GM19099 (cell line): ENCODE measurements around the gene PFKFB4.

Source experiments
- POLR2A ChIP-seq: IDR thresholded peaks from 3 replicates; pipeline ENCODE4 v1.6.1; 2011; ENCODE audit warnings: low read depth; ENCODE audit not compliant: insufficient read length; ENCODE audit errors: extremely low read depth

PFKFB4 gene

DNA sequence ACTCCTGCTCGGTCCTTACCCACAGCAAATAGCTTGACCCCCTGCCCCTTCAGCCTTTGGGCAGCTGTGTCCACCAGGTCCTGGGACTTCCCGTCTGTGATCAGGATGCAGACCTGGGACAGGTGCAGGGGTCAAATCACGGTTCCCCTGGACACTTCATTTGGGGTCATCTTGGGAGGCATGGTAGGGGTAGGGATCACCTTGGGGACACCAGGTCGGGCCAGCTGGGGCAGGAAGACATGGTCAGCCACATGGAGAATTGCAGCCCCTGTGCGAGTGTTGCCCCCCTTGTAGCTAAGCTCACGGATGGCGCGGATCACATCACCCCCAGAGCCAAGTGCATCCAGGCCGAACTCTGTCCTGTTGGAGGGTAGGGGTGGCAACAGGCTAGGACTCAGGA, 36.7 kb upstream of the PFKFB4 start:
- no peak for TF ChIP-seq POLR2A

DNA sequence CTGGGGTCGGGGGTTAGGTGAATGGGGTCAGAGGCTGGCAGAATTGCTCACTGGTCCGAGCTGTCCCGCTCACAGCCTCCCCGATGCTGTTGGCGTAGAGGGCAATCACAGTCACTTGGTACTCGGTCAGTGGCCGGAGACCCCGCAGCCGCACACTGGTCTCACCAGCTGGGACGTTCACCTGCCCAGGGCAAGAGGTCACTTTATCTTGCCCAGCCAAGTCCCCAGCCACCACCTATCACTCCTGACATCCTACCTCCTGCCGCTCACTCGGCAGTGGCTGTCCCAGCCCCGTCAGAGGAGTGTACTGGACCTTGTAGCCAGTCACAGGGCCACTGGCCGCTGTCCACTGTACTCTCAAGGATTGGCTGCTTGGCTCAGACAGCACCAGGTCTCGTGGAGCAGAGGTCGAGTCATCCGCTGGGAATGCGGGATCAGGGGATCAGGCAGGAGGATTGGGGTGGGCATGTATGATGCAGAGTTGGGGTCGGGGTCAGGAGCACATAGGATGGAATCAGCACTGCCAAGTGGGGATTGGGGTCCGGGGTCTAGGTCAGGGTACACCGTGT, 36.0 kb upstream of the PFKFB4 start:
- TF ChIP-seq POLR2A = no peak

DNA sequence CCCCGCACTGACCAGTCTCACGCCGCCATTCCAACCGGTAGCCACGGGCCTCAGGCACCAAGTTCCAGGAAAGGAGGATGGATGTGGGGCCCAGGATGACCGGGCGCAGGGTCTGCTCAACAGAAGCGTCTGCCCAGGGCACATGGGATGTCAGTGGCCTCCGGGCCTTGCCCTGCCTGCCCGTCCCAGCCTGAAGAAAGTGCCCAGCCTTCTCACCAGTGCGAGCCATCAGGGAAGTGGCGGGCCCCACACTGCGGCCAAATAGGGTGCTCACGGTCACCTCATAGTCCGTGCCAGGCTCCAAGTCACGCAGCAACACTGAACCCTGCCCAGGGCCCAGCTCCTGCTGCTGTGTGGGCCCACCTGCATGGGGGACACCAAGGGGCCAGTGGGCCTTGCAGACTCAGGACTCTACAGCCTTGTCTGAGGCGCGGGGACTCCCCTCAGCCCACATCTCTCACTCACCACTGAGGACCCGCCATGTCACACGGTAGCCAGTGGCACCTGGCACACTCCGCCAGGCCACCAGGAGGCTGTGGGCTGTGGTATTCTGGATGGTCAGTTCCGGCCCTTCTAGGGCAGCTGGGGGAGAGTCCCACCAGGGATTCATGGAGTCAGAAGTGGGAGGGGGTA, 35.4 kb upstream of the PFKFB4 start:
- TF ChIP-seq POLR2A = no peak

DNA sequence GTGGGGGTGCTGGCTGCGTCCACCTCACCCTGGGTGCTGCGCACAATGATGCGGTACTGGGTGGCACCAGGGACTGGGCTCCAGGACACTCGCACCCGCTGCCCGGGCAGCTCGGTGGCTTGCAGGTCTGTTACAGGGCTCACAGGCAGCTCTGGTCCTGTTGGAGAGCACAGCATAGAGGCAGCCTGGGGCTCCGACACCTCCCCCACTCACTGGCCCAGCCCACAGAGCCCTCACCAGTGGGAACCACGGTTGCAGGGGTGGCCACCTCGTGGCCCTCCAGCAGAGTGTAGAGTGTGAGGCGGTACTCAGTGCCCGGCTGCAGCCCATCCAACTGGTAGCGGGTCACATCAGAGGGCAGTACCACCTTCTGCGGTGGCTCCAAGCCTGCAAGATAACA, 34.8 kb upstream of the PFKFB4 start:
- TF ChIP-seq POLR2A = no peak

DNA sequence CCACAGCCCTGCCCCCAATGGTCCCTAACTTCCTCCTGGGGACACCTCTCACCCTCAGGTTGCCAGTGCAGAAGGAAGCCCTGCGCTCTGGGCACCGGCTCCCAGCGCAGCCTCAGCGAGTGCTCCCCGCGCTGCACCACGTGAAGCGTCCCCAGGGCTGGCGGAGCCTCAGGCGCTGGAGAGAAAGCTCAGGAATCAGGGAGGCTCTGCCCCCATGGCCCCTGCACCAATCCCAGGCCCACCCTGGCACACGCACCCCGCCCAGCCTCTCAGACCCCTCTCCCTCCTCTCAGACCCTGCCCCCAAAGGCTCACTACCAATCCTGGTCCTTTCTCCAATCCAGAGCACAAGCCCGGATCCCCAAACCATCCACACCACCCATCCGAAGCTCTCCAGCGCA, 31.6 kb upstream of the PFKFB4 start:
- no peak for TF ChIP-seq POLR2A

DNA sequence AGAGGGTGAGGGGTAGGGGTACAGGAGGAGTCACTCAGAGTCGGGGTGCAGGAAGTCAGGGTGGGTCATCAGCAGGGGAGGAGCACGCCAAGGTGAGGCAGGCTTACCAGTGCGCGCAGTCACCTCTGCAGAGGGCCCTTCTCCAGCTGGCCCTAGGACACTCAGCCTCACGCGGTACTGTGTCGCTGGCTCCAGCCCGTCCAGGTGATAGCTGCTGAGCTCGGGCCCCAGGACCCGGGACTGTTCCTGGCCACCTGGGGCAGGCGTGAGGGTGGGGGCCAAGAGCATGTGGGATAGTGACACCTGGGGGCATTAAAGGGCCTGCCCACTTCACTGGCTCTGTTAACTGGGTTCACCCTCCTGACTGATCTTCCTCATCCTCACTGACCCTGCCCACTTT, 31.1 kb upstream of the PFKFB4 start:
- TF ChIP-seq POLR2A = no peak

DNA sequence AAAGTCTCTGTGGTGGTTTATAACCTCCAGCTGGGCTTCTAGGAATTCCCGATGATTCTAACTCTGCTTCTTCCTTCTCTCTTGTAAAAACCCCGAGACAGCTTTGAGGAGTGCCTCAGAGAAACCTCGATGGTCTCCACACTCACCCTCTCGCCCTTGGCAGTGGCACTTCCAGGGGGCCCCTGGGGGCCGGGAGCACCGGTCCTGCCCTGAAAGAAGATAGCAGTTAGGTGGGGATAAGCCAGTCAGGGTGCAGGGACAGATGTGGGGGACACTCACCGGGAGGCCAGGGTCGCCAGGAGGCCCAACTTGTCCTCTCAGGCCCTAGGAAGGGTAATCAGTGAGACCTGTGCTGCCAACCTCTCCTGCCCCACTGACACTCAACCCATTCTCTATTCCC, 28.8 kb upstream of the PFKFB4 start:
- no peak for TF ChIP-seq POLR2A

DNA sequence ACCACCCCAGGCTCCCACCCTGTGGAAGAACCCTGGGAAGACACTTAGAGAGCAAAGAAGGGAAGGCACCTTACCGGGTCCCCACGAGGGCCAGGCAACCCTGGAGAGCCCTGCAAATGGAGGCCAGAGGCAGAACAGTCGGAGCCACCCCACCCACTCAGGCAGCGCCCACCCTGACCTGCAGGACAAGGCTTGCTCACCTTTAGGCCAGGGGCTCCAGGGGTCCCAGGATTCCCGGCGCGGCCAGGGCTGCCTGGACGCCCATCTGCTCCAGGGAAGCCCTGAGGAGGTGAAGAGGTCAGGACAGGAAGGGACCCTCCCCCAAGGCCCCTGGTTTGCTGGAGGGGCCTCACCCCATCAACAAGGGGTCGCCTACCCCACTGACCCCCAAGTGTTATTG, 28.2 kb upstream of the PFKFB4 start:
- TF ChIP-seq POLR2A = no peak

DNA sequence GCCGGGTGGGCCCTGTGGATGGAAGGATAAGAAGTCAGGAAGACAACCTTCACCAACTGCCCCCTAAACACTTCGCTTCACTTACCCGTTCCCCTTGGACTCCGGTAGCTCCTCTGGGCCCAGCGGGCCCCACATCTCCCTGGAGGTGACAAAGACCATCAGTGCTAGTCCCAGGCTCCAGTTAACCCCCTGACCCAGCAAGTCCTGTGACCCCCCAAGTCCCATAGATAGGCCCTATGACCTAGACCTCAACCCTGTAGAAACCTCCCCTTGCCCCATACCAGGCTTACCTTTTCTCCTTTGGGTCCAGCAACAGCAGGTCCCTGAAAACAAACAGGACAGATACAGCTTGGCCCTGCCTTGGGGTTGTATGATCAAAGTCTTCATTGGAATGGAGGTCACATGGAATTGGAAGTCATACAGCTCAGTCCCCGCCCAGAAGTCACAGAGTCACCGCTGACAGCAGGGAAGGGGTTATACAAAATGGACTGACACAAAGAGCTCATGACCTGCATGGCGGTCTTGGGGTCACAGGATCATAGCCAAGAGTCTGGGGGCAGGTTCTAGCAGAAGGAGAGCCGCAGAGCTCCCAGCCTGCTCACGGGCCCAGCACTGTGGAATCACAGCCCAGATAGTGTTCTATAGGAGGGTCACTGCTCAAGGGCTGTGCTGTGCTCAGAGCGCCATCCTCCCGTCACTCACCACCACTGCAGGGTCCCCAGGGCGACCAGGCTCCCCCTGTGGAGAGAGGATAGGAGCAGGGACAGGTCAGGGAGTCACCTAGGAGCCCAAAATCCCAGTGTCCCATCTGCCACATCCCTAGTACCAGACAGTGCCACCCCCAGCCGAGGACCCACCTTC, 25.2 kb upstream of the PFKFB4 start:
- TF ChIP-seq POLR2A = no peak

DNA sequence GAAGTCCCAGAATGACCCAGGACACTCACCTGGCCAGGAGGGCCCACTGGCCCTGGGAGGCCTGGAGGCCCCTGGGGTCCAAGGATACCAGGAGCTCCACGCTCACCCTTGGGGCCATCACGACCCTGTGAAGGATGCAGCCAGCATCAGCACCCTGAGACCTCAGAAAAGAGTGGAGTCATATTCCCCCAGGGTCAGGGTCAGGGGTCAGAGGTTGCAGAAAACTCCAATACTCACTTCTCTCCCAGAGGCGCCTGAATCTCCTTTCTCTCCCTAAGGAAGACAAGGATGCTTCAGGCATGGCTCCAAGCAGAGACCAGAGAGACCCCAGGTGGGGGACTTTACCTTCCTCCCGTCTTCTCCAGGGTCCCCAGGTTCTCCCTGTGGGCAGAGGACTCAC, 20.0 kb upstream of the PFKFB4 start:
- TF ChIP-seq POLR2A = no peak

DNA sequence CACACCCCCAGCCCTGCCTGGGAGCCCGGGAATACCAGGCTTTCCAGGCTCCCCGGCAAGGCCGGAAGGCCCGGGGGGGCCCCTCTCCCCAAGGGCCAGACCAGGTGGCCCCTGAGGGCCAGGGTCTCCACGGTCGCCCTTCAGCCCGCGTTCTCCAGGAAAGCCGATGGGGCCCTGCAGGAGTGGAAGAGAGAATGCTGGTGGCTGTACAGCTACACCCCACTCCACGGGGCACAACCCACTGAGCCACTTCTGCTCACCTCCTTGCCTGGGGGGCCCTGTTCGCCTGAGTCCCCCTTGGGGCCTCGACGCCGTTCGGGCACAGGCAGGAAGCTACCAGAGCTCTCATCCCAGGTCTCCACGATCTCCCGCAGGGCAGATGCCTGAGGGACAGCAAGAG, 18.8 kb upstream of the PFKFB4 start:
- no peak for TF ChIP-seq POLR2A

DNA sequence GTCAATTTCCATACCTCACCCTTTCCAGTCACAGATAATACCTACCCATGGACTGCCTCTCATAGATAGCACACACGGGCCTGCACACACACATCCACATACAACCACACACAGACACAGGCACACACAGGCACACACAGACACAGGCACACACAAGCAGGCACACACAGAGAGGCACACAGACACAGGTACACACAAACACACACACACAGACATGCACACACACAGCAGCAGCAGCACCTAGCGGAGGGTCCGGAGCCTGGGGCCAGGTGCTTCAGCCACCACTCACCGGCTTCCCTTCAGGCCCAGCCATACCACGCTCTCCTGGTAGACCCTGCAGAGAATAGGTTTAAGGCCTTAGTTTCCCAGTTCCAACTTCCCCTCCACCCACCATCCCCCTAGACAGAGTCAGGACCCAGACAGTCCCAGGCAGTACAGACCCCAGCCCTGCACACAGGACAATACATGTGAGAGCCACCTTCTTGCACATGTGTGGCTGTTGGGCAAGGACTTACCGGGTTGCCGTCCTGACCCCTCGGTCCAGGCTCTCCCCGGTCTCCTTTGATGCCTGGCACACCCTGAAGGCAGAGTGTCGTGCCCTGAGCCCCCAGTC, 17.5 kb upstream of the PFKFB4 start:
- no peak for TF ChIP-seq POLR2A

DNA sequence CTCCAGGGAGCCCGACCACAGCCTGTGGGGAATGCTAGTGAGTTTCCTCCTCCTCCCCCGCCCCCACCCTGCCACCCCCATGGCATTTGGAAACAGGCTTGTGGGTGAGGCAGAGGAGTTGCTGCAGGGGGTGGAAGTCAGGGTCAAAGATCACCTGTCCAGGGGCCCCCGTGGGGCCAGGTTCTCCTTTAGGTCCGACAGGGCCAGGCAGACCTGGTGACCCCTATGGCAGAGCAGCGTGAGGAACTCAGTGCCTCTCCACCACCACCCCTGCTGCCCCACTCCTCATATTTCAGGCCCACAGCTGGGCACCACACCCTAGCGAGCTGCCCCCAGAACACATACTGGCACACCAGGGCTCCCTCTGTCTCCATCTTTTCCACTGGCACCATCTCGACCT, 15.9 kb upstream of the PFKFB4 start:
- no peak for TF ChIP-seq POLR2A

DNA sequence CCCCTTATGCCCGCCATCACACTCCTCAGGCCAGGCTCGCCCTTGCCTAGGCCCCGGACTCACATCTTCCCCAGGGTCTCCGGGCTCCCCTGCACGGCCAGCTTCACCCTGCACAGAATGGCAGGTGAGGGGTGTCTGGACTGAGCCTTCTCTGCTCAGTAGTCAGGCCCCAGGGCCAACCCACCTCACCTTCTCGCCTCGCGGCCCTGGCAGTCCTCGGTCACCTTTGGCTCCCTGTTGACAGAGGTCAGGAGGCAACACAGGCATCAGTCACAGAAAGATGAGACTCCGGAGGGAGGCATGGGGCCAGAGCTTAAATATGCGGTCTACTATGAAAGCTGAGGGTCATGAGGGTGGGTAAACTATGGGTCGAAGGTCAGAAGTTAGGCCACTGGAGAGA, 15.3 kb upstream of the PFKFB4 start:
- no peak for TF ChIP-seq POLR2A

DNA sequence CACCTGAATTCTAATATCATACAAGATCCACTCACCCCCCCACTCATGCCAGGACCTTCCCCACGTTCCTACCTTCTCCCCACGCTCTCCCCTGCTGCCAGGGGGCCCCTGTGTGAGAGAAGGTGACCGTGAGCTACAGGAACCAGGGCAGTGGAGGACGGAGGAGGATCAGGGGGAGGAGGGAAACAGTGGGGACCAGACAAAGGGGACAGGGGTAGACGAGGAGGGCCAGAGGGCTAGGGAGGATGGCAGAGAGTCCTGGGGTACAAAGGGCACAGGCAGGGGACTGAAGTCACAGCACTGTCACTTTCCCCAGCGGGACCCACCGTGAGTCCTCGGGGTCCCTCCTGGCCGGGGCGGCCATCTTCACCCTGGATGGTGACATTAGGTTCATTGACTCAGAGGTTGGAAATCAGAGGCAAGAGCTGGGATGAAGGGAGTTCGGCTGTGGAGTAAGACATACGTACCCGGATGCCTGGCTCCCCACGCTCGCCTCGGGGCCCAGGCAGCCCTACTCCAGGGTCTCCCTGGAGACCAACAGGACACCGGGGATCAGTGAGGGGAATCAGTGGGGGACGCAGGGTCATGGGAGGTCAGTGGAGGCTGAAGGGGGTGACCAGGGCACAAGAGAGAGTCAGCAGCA, 13.3 kb upstream of the PFKFB4 start:
- TF ChIP-seq POLR2A = no peak
